OCI-LY7 (cell line): Measurements from ENCODE around the gene TMX3. TPM values are rescaled to one million over a fixed set of nuclear protein-coding genes. Genes with fewer than 3 reads are reported as not detected.

Experiments
- BruUV-seq: library from RNA; stranded (reverse); fragments of 400-500 nt; replicated peaks from 2 replicates; lab custom pipeline; 2021; lab: Mats Ljungman, UMichigan
- CTCF ChIA-PET: fragments of 300-600 bp; sonication (Branson Sonifier 250); formaldehyde crosslinking; loops from one replicate; lab custom pipeline; 2022; ENCODE audit warnings: antibody characterized with exemption; ENCODE audit not compliant: unreplicated experiment; lab: Charles Lee
- POLR2A ChIA-PET: fragments of 300-600 bp; sonication (Branson Sonifier 250); formaldehyde crosslinking; loops from one replicate; lab custom pipeline; 2022; ENCODE audit warnings: antibody characterized with exemption; lab: Charles Lee
- DNase-seq: peaks from one replicate; pipeline ENCODE4 v3.0.0-alpha.2; 2015; ENCODE audit warnings: low spot score
- H2AFZ ChIP-seq: fragments of 200-600 bp; sonication (generic), shearing (Covaris generic); 2 replicates; pipeline ENCODE4 v1.6.1; 2014; ENCODE audit warnings: mild to moderate bottlenecking, antibody characterized with exemption, low read length, moderate library complexity
- H3K27ac ChIP-seq: fragments of 200-600 bp; sonication (generic); 2 replicates; pipeline ENCODE4 v1.5.1; 2014; ENCODE audit warnings: mixed run types, low read depth, mild to moderate bottlenecking, moderate library complexity, low read length, inconsistent platforms; ENCODE audit not compliant: poor library complexity, severe bottlenecking
- H3K36me3 ChIP-seq: fragments of 200-600 bp; sonication (generic); 2 replicates; pipeline ENCODE4 v1.6.1; 2014; ENCODE audit warnings: mild to moderate bottlenecking, antibody characterized with exemption, low read length, moderate library complexity, mixed read lengths; ENCODE audit not compliant: insufficient read depth
- H3K4me1 ChIP-seq: fragments of 200-600 bp; sonication (generic); 2 replicates; pipeline ENCODE4 v1.5.1; 2014; ENCODE audit warnings: mild to moderate bottlenecking, low read length; ENCODE audit not compliant: insufficient read depth, poor library complexity, severe bottlenecking
- H3K4me2 ChIP-seq: fragments of 200-600 bp; sonication (generic); 2 replicates; pipeline ENCODE4 v1.6.1; 2014; ENCODE audit warnings: mild to moderate bottlenecking, low read length
- H3K4me3 ChIP-seq: fragments of 200-600 bp; sonication (generic); 2 replicates; pipeline ENCODE4 v1.5.1; 2014; ENCODE audit warnings: mild to moderate bottlenecking, low read depth, low read length; ENCODE audit not compliant: poor library complexity, severe bottlenecking
- H3K79me2 ChIP-seq: fragments of 200-600 bp; sonication (generic); 2 replicates; pipeline ENCODE4 v1.6.1; 2016; ENCODE audit warnings: low read depth, mild to moderate bottlenecking, low read length, moderate library complexity, mixed read lengths; ENCODE audit not compliant: insufficient read depth
- H3K9me2 ChIP-seq: fragments of 200-600 bp; sonication (generic); 2 replicates; pipeline ENCODE4 v1.6.1; 2016; ENCODE audit warnings: mild to moderate bottlenecking, low read length, mixed read lengths; ENCODE audit not compliant: insufficient read depth
- H3K9me3 ChIP-seq: fragments of 200-600 bp; sonication (generic); 2 replicates; pipeline ENCODE4 v1.6.1; 2014; ENCODE audit warnings: mild to moderate bottlenecking, mixed run types, low read length, mixed read lengths
- H4K20me1 ChIP-seq: fragments of 200-600 bp; sonication (generic); 2 replicates; pipeline ENCODE4 v1.6.1; 2014; ENCODE audit warnings: mild to moderate bottlenecking, antibody characterized with exemption, low read length, moderate library complexity, mixed read lengths; ENCODE audit not compliant: insufficient read depth
- CTCF ChIP-seq: fragments of 200-600 bp; sonication (generic); conservative IDR thresholded peaks from 2 replicates; pipeline ENCODE4 v1.5.1; 2014; ENCODE audit warnings: mild to moderate bottlenecking, antibody characterized with exemption, low read length, moderate library complexity, mixed read lengths
- EZH2phosphoT487 ChIP-seq: fragments of 200-600 bp; sonication (generic); IDR thresholded peaks from 2 replicates; pipeline ENCODE4 v1.6.1; 2018; ENCODE audit warnings: low read depth, borderline replicate concordance, mild to moderate bottlenecking, mixed run types, antibody characterized with exemption, low read length, moderate library complexity, mixed read lengths
- intact Hi-C: fragments of 100-400 bp; cut with micrococcal nuclease; formaldehyde crosslinking; loops from one replicate; pipeline ENCODE4 v1.10.0; 2022; ENCODE audit not compliant: unreplicated experiment
- total RNA-seq, 2 experiments: library from RNA; depleted of rRNA in 1 of 2; stranded (reverse); fragments of >200 nt in 1 of 2; shearing (Covaris generic) in 1 of 2; gene quantifications; 2 replicates each; pipeline ENCODE4 v1.2.3, GENCODE V29; 2014 to 2022

Gene TMX3
- total RNA-seq, 2 experiments from 2014 or later = 14.8 to 25.9 TPM

- no peaks in the 10 kb centered on the region for H3K9me3 ChIP-seq
- intact Hi-C loops = no loop called here
- ChIA-PET POLR2A (no interaction called here), CTCF (no interaction called here)
- TF ChIP-seq CTCF = no peak
- no peak for TF ChIP-seq EZH2phosphoT487
- no peak for DNase-seq
- H2AFZ ChIP-seq = no peak overlapping the region
- H3K36me3 ChIP-seq = peaks cover 49% of the 10 kb centered on the region
- no TSS peak for BruUV-seq
- H3K27ac ChIP-seq = no peak overlapping the region
- H3K4me3 ChIP-seq = no peak overlapping the region
- no peaks in the 10 kb centered on the region for H3K79me2 ChIP-seq
- H3K4me2 ChIP-seq = no peak overlapping the region
- no peaks in the 10 kb centered on the region for H3K4me1 ChIP-seq
- no peaks in the 10 kb centered on the region for H3K9me2 ChIP-seq
- H4K20me1 ChIP-seq = no peaks in the 10 kb centered on the region
Observed at GRCh38 chr18:68693091-68693815, 21.7 kb downstream of the TMX3 start.

- no peak overlapping the region for H3K4me2 ChIP-seq
- no peaks in the 10 kb centered on the region for H3K9me3 ChIP-seq
- POLR2A ChIA-PET = no interaction called here
- BruUV-seq = no TSS peak
- H3K36me3 ChIP-seq = peaks cover 45% of the 10 kb centered on the region
- no peak overlapping the region for H3K27ac ChIP-seq
- no peak overlapping the region for H2AFZ ChIP-seq
- no peaks in the 10 kb centered on the region for H3K79me2 ChIP-seq
- CTCF ChIA-PET = no interaction called here
- H3K9me2 ChIP-seq = no peaks in the 10 kb centered on the region
- H3K4me3 ChIP-seq = no peak overlapping the region
- intact Hi-C loops = no loop called here
- no peaks in the 10 kb centered on the region for H4K20me1 ChIP-seq
- no peak for TF ChIP-seq EZH2phosphoT487
- no peak for TF ChIP-seq CTCF
- H3K4me1 ChIP-seq = no peaks in the 10 kb centered on the region
- DNase-seq = no peak
Observed at GRCh38 chr18:68679528-68679927, 35.4 kb downstream of the TMX3 start.

GRCh38 chr18:68676913-68677312 is 38.0 kb downstream of the TMX3 start:
- intact Hi-C loops = no loop called here
- no peak overlapping the region for H3K4me2 ChIP-seq

More at GRCh38 chr18:68676913-68677312, 38.0 kb downstream of the TMX3 start:
- no peak overlapping the region for H3K27ac ChIP-seq
- no peak for DNase-seq
- TF ChIP-seq EZH2phosphoT487 (no peak), CTCF (no peak)
- POLR2A ChIA-PET = no interaction called here
- peaks cover 35% of the 10 kb centered on the region for H3K36me3 ChIP-seq
- no peaks in the 10 kb centered on the region for H3K9me3 ChIP-seq
- H2AFZ ChIP-seq = no peak overlapping the region
- no peaks in the 10 kb centered on the region for H3K79me2 ChIP-seq
- H3K4me1 ChIP-seq = no peaks in the 10 kb centered on the region
- CTCF ChIA-PET = no interaction called here
- H3K9me2 ChIP-seq = no peaks in the 10 kb centered on the region
- H4K20me1 ChIP-seq = no peaks in the 10 kb centered on the region
- no peak overlapping the region for H3K4me3 ChIP-seq
- no TSS peak for BruUV-seq
